HUDEP-2 (cell line): Measurements from ENCODE around the gene RPS15A.
"Not testable (repeated sequence)": the region's sequence is repeated elsewhere in the genome, so short reads cannot be mapped to it uniquely, and the experiment has no call there.

Experiments used
- DNase-seq, 76 experiments: peaks; one replicate each; lab custom pipeline; 2025; ENCODE audit not compliant: unreplicated experiment in 76 of 76; lab: John Stamatoyannopoulos, UW

The RPS15A gene

GRCh38 chr16:18799500-18799899 is 9.4 kb upstream of the RPS15A start:
- no peak for DNase-seq

- no peak for DNase-seq
Measured at GRCh38 chr16:18797746-18798145, 7.6 kb upstream of the RPS15A start.

- DNase-seq, result no peak
Measured at GRCh38 chr16:18796377-18796776, 6.2 kb upstream of the RPS15A start.

- no peak for DNase-seq
Measured at GRCh38 chr16:18792836-18793433, 2.8 kb upstream of the RPS15A start.

GRCh38 chr16:18789515-18789849 is 652 bp downstream of the RPS15A start:
- no peak for DNase-seq

- DNase-seq, result no peak
Measured at GRCh38 chr16:18788828-18789514, 1.2 kb downstream of the RPS15A start.

- no peak for DNase-seq
Measured at GRCh38 chr16:18784917-18785623, 5.1 kb downstream of the RPS15A start.

- DNase-seq, result no peak
Measured at GRCh38 chr16:18783430-18784341, 6.4 kb downstream of the RPS15A start.

- DNase-seq, result no peak
Measured at GRCh38 chr16:18782697-18783429, 7.3 kb downstream of the RPS15A start.

- DNase-seq, result not testable (repeated sequence)
Measured at GRCh38 chr16:18781232-18781631, 8.9 kb downstream of the RPS15A start.

- DNase-seq, result not testable (repeated sequence)
Measured at GRCh38 chr16:18780460-18781026, 9.6 kb downstream of the RPS15A start.

- not testable (repeated sequence) for DNase-seq
Measured at GRCh38 chr16:18777664-18778063, 12.5 kb downstream of the RPS15A start.

GRCh38 chr16:18776334-18776733 is 13.8 kb downstream of the RPS15A start:
- DNase-seq, result not testable (repeated sequence)

- DNase-seq, result not testable (repeated sequence)
Measured at GRCh38 chr16:18774651-18775050, 15.5 kb downstream of the RPS15A start.

GRCh38 chr16:18772171-18772570 is 18.0 kb downstream of the RPS15A start:
- DNase-seq, result not testable (repeated sequence)

- DNase-seq, result not testable (repeated sequence)
Measured at GRCh38 chr16:18770336-18770962, 19.7 kb downstream of the RPS15A start.

GRCh38 chr16:18767217-18767616 is 22.9 kb downstream of the RPS15A start:
- not testable (repeated sequence) for DNase-seq

GRCh38 chr16:18762713-18763112 is 27.4 kb downstream of the RPS15A start:
- not testable (repeated sequence) for DNase-seq
